ENCODE results near the gene FAM169A.
"Not testable (repeated sequence)": the region's sequence is repeated elsewhere in the genome, so short reads cannot be mapped to it uniquely, and the experiment has no call there.

FAM169A gene

DNA sequence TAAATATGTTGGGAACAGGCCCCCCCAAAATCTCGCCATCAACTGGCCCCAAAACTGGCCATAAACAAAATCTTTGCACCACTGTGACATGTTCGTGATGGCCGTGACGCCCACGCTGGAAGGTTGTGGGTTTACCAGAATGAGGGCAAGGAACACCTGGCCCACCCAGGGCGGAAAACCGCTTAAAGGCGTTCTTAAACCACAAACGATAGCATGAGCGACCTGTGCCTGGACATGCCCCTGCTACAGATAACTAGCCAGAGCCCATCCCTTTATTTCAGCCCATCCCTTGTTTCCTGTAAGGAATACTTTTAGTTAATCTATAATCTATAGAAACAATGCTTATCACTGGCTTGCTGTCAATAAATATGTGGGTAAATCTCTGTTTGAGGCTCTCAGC, 3.2 kb upstream of the FAM169A start:
- DNase-seq (ENCODE audit: low read depth) = not testable (repeated sequence)

DNA sequence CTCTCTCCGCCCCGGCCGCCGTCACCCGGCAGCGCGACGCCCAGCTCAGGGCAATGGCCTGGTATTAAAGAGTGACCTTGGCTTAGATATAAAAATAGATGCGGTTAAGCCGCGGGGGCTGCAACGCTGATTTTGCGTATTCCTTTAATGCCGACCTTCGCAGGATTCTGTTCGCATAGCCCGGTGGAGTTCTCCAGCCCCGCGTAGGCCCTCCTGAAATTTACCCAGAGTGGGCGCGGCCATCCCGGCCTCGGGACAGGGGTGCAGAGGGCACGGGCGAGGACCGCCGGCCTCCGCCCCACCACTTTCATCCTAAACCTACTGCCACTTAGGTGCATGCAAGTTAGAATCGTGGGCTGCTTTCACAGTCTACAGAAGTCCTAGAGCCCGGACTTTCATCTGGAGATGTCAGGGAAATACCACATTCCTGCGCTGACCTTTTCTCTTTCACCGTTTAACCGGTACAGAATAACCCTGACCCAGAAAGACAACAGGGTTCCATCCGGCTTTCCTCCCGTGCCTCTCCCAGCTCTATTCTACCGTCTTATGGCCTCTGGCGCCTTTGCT, 492 bp upstream of the FAM169A start:
- DNase-seq (ENCODE audit: low read depth) = no peak

DNA sequence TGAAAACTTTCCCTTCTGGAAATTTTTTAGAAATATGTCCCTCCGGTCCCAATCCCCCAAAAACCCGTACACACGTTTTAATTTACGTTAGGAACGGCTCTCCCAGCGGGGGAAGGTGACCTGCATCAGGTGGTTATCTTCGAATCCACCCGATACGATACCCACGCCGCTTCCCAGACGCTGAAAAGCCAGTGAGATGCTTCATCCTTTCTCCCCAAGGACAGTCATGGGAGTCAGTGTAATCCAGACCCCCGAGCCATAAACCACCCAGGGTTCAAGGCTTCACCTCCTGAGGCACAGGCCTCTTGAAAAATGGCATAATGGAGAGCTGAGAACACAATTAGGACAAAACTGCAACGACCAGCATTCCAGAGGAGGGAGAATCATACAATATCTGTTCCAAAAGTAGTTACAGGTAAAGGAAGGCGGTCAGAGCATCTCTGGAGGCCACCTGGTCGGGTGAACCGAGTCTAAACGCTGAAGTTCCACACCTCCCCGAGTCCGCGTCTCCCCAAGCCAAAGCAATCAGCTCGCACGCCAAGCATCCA, 857 bp downstream of the FAM169A start:
- no peak for DNase-seq (ENCODE audit: low read depth)

DNA sequence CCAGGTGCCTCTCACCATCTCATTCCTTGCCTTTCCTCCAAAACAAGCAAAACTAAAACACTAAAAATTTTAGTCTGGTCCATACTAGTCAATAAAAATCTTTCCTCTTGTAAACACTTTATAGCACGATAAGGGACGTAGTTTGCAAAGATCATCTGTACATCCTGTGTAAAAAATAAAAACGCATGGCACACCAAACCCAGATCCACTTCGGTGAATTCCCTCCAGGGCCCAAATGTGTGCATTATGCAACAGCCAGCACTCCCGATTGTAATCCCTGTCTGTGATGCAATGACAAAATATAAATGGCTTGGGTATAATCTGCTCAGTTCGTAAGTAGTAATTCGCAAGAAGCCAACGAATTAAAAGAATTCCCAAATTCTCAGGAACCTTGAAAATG, 1.4 kb downstream of the FAM169A start:
- DNase-seq (ENCODE audit: low read depth) = no peak

DNA sequence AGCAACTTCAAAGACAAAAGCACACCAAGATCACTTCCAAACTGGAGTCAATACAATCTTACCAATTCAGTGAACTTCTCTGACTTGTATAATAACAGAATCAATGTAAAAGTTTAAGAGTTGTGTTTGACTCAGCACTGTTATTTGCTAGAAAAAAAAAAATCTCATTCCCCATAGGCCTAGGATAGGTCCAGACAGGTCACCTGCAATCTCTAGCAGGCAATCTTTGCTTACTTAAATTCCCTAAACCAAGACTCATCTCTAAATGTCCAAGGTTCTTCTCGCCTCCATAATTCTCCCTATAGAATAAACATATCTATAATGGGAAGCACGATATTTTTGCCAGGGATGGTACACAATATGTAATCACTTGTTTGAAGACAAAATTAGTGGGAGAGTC, 2.5 kb downstream of the FAM169A start:
- no peak for DNase-seq (ENCODE audit: low read depth)

DNA sequence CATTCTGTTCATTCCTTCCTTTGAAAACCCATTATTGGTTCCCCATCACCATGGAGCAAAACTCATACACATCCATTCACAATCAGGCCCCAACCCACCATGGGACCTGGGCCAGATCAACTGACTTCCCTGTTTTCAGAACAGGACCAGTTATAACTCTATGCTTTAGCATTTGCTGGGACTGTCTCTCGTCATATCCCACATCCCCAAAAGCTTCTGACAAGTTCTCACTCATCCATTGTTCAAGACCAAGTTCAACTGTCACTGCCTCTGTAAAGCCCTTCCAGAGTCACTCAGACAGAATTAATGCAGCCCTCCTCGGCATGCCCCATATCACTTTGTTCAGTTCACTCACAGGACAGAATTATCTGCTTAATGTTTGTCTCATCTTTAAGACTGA, 4.0 kb downstream of the FAM169A start:
- DNase-seq (ENCODE audit: low read depth) = no peak

DNA sequence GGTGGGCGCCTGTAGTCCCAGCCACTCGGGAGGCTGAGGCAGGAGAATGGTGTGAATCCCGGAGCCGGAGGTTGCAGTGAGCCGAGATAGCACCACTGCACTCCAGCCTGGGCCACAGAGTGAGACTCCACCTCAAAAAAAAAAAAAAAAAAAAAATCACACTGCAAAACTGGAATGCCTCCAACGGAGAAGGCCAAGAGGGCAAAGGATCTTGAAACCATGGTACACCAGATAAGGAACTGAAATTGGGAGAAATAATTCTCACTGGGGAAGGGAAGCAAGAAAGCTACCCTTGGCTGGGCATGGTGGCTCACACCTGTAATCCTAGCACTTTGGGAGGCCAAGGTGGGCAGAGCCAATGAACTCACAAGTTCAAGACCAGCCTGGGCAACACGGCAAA, 9.2 kb downstream of the FAM169A start:
- not testable (repeated sequence) for DNase-seq (ENCODE audit: low read depth)

DNA sequence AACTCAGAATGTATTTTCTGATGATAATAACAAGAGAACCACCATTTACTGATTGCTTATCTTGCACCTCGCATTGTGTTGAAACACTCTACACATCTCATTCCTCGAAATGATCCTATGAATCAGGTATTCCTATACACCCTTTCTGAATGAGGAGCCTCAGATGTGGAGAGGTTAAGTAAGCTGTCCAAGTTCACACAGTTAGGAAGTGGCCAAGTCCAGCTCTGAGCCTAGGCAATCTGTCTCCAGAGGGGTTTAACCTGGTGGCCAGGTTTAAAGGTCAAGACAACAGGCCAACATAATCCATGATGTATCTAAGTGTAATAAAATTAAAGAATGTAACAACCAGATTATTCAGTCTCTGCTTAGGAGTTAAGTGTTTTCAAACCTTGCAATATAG, 12.9 kb downstream of the FAM169A start:
- DNase-seq (ENCODE audit: low read depth) = no peak

DNA sequence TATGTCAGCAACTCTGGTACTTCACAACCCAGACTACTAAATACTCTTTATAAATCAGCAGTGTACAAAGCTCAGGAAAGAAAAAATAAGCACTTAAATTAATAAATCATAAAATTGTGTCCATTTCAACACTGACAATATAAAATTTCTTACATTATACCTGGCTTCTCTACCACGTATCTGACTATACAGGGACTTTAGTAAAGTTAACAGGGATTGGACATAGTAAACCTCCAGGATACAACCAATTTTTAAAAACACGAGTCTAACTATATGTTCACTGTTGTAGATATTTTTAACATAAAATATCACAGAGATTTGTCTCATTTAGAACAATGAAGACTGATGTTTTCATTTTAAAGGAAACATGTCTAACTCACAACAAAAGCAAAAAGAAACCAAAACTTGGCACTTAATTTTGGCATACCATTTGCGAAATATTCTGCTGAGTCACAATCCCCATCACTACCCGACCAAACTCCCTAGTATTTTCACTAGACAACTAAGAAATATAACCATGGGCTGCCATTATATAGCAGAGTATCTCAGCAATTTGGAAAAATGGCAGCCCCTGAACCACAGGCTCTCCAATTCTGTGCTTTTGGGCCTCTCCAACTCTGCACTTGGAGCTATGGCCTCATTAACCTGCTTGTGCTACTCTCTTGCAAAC, 14.4 kb downstream of the FAM169A start:
- no peak for DNase-seq (ENCODE audit: low read depth)

DNA sequence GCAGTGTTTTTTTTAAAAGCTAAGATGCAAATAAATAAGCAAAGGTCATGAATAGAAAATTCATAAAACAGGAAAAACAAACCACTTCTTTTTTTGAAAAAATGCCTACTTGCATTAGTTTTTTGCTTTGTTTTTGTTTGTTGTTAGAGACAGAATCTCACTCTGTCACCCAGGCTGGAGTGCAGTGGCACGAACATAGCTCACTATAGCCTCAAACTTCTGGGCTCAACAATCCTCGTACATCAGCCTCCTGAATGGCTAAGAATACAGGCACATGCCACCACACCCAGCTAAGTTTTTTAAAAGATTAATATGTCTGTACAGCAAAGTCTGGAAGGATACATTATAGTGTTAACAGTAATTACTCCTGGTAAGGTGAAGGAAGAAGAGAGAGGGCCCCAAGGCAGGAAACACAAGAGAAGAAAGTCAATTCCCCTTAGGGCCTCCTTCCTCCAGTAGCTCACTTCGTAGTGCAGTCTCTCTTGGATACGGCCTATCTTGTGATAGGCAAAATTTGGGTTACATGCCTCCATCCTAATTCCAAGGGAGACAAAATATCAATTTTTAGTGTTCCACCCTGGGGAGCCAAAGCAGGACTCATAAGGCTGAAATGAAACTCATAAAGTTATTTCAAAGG, 15.3 kb downstream of the FAM169A start:
- no peak for DNase-seq (ENCODE audit: low read depth)

DNA sequence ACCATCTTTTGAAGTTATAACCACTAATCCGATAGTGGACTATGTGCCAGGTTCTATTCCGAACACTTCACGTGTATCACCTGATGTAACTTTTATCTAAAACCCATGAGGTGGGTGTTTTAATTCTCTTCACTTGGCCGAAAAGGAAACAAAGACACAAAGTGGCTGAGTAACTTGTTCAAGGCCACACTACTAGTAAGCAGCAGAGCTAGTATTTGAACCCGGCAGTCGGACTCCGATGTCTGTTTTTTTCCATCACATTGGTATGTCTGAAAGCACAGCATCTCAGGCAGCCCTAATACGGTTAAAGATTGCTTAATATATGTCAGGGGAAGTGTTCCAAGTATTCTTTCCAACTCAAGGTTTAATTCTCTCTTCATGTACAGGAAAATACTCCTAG, 16.2 kb downstream of the FAM169A start:
- no peak for DNase-seq (ENCODE audit: low read depth)

DNA sequence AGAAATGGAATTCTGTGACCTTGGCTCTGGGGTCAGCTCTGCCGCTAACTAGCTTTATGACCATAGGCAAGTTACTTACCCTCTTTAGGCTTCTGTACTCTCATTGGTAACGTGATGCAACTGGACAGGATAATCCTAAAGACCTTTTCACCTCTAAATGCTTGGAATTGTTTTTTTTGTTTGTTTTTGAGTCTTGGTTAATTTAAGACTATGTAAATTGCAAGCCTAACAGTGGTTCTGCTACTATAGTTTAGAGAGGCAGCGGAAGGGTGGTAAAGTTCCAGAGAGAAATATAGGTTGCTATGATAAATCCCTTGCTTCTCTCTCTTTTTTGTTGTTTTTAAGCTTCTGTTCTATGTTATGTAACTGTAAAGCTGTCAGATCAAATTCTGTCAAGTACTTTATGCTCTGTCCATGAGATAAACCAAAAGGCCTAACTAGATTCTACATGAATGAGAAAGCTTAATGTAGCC, 17.6 kb downstream of the FAM169A start:
- DNase-seq (ENCODE audit: low read depth) = no peak

DNA sequence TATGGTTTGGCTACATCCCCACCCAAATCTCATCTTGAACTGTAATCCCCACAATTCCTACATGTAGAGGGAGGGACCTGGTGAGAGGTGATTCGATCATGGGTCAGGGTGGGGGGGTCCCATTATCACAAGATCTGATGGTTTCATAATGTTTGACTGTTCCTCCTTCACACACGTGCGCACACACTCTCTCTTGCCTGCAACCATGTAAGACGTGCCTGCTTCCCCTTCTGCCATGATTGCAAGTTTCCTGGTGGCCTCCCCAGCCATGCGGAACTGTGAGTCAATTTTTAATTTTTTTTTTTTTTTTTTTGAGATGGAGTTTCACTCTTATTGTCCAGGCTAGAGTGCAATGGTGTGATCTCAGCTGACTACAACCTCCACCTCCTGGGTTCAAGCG, 27.0 kb downstream of the FAM169A start:
- DNase-seq (ENCODE audit: low read depth) = no peak

DNA sequence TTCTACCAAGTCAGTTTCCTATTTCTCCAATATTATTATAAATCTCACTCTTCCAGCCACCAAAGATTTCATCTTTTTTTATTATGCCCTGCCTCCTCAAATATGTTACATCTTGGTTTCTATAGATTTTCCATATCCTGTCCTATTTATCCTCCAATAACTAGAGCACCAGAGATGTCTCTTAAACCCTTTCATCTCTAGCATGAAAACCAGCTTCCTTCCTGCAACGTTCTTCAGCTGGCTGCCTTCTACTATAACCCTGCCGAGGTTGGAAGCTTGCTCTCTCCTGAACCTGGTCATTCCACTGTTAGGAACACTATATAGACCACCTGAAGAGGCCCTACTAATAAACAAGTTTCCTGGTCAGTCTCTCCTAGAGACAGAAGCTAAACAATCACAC, 27.9 kb downstream of the FAM169A start:
- no peak for DNase-seq (ENCODE audit: low read depth)

DNA sequence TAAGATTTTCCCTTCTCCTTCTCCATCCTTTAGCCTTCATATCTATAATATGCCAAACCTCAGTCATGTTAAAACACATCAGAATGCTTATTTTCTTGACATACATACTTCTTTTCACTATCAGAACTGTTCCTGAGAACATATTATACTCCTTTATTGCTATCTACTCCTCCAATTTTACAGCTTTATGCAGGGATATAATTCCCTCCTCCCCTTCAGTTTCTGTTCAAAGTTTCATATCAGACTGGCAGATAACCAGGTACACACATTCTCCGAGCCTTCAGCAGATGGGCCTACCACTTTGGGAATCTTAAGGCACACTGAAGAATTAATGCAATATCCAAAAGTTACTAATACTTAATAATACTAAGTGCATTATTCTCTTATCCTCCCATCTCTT, 29.1 kb downstream of the FAM169A start:
- DNase-seq (ENCODE audit: low read depth) = no peak

DNA sequence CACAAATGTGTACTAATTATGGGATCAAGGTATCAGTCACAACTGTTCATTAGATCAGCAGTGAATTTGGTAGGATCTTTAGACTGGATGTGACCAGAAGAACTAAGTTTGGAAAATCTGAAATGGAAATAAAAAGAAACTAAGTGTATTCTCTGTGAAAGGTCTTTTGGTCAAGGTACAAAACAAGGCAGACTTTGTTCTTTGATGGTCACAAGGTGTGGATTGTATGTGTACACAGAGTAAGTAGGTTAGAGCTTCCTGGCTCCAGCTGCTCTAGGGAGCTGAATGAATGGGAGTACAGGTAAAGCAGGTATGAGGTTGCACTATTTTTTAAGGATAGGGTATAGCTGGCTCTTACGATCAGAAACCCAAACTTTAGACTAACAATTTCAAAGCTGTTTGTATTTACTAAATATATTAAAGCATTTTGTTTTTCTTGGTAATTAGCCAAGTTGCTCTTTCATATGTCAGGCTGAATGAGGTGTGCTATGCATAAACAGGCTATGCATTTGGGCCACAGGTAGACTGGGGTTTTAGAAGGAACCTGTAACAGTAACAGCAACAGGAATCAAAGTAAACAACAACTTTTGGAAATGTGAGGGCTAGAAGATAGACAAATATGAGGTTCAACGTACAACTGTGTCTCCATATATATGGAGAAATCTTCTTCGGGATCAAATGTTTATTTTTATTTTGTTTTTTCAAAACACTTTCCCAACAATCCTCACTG, 32.5 kb downstream of the FAM169A start:
- no peak for DNase-seq (ENCODE audit: low read depth)

DNA sequence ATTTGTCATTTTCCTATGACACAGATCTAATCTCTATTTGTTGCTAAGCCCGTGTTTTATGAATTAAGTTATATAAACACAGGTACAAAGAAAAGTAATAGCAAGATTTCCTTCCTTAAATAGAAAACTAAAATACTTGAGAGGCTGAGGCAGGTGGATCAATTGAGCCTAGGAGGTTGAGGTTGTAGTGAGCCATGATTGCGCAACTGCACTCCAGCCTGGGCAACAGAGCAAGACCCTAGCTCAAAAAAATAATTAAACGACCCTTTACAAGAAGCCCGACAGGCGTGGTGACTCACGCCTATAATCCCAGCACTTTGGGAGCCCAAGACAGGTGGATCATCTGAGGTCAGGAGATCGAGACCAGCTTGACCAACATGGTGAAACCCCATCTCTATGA, 36.8 kb downstream of the FAM169A start:
- no peak for DNase-seq (ENCODE audit: low read depth)

DNA sequence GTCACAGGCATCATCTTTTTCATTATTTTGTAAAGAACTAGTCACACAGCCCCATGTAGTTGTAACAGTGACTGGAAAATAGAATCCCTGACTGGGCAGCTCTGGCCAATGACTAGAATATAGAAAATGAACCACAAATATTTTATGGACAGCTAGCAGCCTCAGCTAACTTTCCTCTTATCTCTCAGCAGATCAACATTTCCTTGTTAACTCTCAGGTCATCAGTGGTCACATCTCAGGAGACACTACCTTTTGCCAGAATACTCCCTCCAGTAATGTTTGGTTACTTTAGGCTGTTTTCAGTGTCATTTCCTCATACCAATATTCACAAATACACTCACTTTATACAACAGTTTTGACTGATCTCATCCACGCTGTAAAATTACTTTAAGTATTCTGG, 43.9 kb downstream of the FAM169A start:
- DNase-seq (ENCODE audit: low read depth) = no peak

DNA sequence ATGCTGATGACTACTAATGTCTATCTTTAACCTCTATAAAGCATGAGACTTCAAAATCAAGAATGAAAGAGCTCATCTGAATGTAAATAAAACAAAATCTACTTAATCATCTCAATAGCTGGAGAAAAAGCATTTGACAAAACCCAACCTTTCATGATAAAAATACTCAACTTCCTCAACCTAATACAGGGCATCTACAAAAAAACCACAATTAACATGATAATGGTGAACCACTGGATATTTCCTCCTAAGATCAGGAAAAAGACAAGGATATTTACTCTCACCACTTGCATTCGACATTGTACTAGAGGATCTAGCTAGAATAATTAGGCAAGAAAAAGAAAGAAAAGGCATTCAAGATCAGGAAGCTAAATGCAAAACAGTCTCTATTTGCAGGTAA, 49.3 kb downstream of the FAM169A start:
- no peak for DNase-seq (ENCODE audit: low read depth)

DNA sequence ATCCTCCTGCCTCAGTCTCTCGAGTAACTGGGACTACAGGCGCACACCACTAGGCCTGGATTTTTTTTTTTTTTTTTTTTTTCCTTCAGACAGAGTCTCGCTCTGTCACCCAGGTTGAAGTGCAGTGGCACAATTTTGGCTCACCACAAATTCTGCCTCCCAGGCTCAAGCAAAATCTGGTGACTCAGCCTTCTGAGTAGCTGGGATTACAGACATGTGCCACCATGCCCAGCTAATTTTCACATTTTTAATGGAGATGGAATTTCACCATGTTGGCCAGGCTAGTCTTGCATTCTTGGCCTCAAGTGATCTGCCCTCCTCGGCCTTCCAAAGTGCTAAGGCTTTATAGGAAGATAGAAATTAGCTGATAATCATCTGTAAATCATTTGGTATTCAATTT, 55.3 kb downstream of the FAM169A start:
- DNase-seq (ENCODE audit: low read depth) = no peak

DNA sequence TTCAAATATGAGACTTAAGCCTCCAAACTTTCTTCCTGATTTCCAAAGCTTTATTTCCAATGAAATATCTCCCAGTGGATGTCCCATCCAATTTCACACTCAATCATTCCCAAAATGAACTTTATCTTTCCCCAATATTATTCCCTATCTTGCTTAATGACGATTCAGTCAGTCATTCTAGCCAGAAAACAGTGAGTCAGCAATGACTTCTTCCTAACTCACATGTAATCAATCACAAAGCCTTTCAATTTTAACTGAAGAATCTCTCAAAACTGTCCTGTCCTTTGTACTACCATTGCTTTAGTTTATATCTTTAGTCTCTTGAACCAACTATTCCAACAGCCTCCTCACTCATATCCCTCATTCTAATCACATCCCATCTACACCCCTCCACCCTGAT, 64.2 kb downstream of the FAM169A start:
- no peak for DNase-seq (ENCODE audit: low read depth)

DNA sequence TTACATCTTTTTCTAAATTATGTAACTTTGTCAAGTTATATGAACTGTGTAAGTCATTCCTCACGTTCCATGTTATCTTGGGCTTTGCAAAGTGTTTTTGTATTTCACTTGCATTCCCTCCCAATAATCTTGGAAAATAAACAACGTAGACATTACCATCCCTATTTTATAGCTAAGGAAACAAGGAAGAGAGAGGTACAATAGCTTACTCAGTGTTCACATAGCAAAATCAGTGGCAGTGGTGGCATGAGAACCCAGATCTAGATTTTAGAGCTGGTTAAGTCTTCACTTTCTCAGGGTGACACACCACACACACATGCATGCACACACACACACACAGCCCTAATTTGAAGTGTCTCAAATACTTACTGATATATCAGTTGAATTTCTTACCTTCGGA, 65.0 kb downstream of the FAM169A start:
- no peak for DNase-seq (ENCODE audit: low read depth)

Data from activated T-cell treated with anti-CD3 and anti-CD28 coated beads for 1 hour (primary cell).